Astrocyte (in vitro differentiated cells and primary cell): ENCODE measurements around the gene SLC30A1. TPM values are rescaled to one million over a fixed set of nuclear protein-coding genes. Genes with fewer than 3 reads are reported as not detected.
"Not testable (repeated sequence)": the region's sequence is repeated elsewhere in the genome, so short reads cannot be mapped to it uniquely, and the experiment has no call there.

Experiments
- DNase-seq: peaks from one replicate; pipeline ENCODE4 v3.0.0-alpha.2; 2010; ENCODE audit warnings: low read depth
- FAIRE-seq: peaks from 2 replicates; lab custom pipeline; 2011; peaks lifted over from hg19 to GRCh38; lab: Jason Lieb, UNC
- H2AFZ ChIP-seq: 2 replicates; pipeline ENCODE4 v1.6.0; 2012; ENCODE audit warnings: low read depth, low read length, inconsistent platforms
- H3K27ac ChIP-seq: 2 replicates; pipeline ENCODE4 v1.5.1; 2011; ENCODE audit warnings: low read depth, low read length, inconsistent platforms
- H3K27me3 ChIP-seq: 2 replicates; pipeline ENCODE4 v1.6.0; 2011; ENCODE audit warnings: low read length, inconsistent platforms; ENCODE audit not compliant: insufficient read depth
- H3K36me3 ChIP-seq: 2 replicates; pipeline ENCODE4 v1.5.1; 2011; ENCODE audit warnings: low read length, inconsistent platforms; ENCODE audit not compliant: insufficient read depth
- H3K4me1 ChIP-seq: 2 replicates; pipeline ENCODE4 v1.5.1; 2011; ENCODE audit warnings: low read length, inconsistent platforms; ENCODE audit not compliant: insufficient read depth
- H3K4me2 ChIP-seq: 2 replicates; pipeline ENCODE4 v1.6.0; 2012; ENCODE audit warnings: low read length, inconsistent platforms
- H3K4me3 ChIP-seq: 2 replicates; pipeline ENCODE4 v1.5.1; 2011; ENCODE audit warnings: low read depth, mild to moderate bottlenecking, low read length, inconsistent platforms; ENCODE audit not compliant: insufficient read depth
- H3K79me2 ChIP-seq: 2 replicates; pipeline ENCODE4 v1.6.0; 2012; ENCODE audit warnings: mild to moderate bottlenecking, low read length, inconsistent platforms; ENCODE audit not compliant: insufficient read depth
- H3K9ac ChIP-seq: 2 replicates; pipeline ENCODE4 v1.6.0; 2012; ENCODE audit warnings: mild to moderate bottlenecking, low read length, inconsistent platforms
- H3K9me3 ChIP-seq: 2 replicates; pipeline ENCODE4 v1.5.1; 2012; ENCODE audit warnings: low read depth, mild to moderate bottlenecking, low read length, inconsistent platforms; ENCODE audit not compliant: insufficient read depth
- H4K20me1 ChIP-seq: 2 replicates; pipeline ENCODE4 v1.6.0; 2012; ENCODE audit warnings: low read length, inconsistent platforms; ENCODE audit not compliant: insufficient read depth
- H3K27ac Mint-ChIP-seq: one replicate; pipeline ENCODE4 v1.8.0; 2021; ENCODE audit warnings: mild to moderate bottlenecking, mixed read lengths; ENCODE audit not compliant: unreplicated experiment
- H3K27me3 Mint-ChIP-seq: one replicate; pipeline ENCODE4 v1.8.0; 2021; ENCODE audit warnings: low read depth, mixed read lengths; ENCODE audit not compliant: unreplicated experiment
- H3K36me3 Mint-ChIP-seq: one replicate; pipeline ENCODE4 v1.8.0; 2021; ENCODE audit warnings: low read depth, mixed read lengths; ENCODE audit not compliant: unreplicated experiment
- H3K4me1 Mint-ChIP-seq: one replicate; pipeline ENCODE4 v1.8.0; 2021; ENCODE audit warnings: low read depth, mixed read lengths; ENCODE audit not compliant: unreplicated experiment
- H3K4me3 Mint-ChIP-seq: one replicate; pipeline ENCODE4 v1.8.0; 2021; ENCODE audit warnings: mild to moderate bottlenecking, moderate library complexity, mixed read lengths; ENCODE audit not compliant: unreplicated experiment
- H3K9me3 Mint-ChIP-seq: one replicate; pipeline ENCODE4 v1.8.0; 2021; ENCODE audit warnings: mild to moderate bottlenecking, mixed read lengths; ENCODE audit not compliant: unreplicated experiment
- EZH2 ChIP-seq: IDR thresholded peaks from 2 replicates; pipeline ENCODE4 v1.6.1; 2012; ENCODE audit warnings: mild to moderate bottlenecking, low read length, inconsistent platforms; ENCODE audit not compliant: insufficient read depth
- total RNA-seq: library from RNA; stranded (reverse); gene quantifications from 2 replicates; pipeline ENCODE4 v1.2.1, GENCODE V29; 2021
- TF ChIP-seq, protein P1 (sequence below): IDR thresholded peaks from 2 replicates; pipeline ENCODE4 v1.5.1; 2011; ENCODE audit warnings: low read depth, mild to moderate bottlenecking, inconsistent platforms, low read length, moderate library complexity; ENCODE audit not compliant: insufficient read depth

Gene SLC30A1
- total RNA-seq, 1 donor from 2014 or later, result 35.0 TPM

DNA sequence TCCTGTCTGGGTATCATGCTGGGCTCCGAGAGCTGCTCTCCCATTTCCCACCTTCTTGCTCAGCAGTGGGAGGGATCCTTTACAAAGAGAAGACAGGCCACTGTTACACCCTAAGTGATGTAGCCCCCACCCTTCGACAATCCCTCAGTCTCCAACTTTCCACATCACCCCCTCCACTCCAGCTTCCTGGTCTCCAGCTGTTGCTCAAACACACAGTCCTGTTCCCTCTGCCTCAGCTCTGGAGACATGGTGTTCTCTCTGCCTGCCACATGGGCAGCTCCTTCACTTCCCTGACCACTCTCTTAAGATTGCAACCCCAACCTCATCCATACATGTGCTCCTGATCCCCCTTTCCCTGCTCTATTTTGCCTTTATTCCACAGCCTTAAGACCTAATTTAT, 37.7 kb downstream of the SLC30A1 start:
- no peaks in the 10 kb centered on the region for H3K4me1 ChIP-seq
- DNase-seq (no peak), FAIRE-seq (no peak)
- H3K9me3 Mint-ChIP-seq, result peaks cover 11% of the 10 kb centered on the region
- peaks cover 6% of the 10 kb centered on the region for H3K36me3 Mint-ChIP-seq
- no peaks in the 10 kb centered on the region for H4K20me1 ChIP-seq
- H3K27ac Mint-ChIP-seq, result no peak overlapping the region
- no peak overlapping the region for H2AFZ ChIP-seq
- no peak overlapping the region for H3K4me3 Mint-ChIP-seq
- H3K27me3 ChIP-seq, result peaks cover 13% of the 10 kb centered on the region
- H3K27me3 Mint-ChIP-seq, result peaks cover 19% of the 10 kb centered on the region
- H3K9ac ChIP-seq, result no peak overlapping the region
- no peaks in the 10 kb centered on the region for H3K36me3 ChIP-seq
- H3K79me2 ChIP-seq, result no peaks in the 10 kb centered on the region
- H3K4me3 ChIP-seq, result no peak overlapping the region
- H3K4me1 Mint-ChIP-seq, result peaks cover 8% of the 10 kb centered on the region
- no peak overlapping the region for H3K4me2 ChIP-seq
- TF ChIP-seq EZH2, result no peak
- TF ChIP-seq, protein P1, sequence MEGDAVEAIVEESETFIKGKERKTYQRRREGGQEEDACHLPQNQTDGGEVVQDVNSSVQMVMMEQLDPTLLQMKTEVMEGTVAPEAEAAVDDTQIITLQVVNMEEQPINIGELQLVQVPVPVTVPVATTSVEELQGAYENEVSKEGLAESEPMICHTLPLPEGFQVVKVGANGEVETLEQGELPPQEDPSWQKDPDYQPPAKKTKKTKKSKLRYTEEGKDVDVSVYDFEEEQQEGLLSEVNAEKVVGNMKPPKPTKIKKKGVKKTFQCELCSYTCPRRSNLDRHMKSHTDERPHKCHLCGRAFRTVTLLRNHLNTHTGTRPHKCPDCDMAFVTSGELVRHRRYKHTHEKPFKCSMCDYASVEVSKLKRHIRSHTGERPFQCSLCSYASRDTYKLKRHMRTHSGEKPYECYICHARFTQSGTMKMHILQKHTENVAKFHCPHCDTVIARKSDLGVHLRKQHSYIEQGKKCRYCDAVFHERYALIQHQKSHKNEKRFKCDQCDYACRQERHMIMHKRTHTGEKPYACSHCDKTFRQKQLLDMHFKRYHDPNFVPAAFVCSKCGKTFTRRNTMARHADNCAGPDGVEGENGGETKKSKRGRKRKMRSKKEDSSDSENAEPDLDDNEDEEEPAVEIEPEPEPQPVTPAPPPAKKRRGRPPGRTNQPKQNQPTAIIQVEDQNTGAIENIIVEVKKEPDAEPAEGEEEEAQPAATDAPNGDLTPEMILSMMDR, result no peak
- H3K27ac ChIP-seq, result no peak overlapping the region
- no peaks in the 10 kb centered on the region for H3K9me3 ChIP-seq

DNA sequence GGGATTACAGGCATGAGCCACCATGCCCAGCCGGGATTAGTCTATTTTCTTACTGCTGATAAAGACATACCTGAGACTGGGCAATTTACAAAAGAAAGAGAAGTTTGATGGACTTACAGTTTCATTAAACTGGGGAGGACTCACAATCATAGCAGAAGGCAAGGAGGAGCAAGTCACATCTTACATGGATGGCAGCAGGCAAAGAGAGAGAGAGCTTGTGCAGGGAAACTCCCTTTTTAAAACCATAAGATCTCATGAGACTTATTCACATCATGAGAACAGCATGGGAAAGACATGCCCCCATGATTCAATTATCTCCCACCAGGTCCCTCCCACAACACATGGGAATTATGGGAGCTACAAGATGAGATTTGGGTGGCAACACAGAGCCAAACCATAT, 38.1 kb downstream of the SLC30A1 start:
- not testable (repeated sequence) for H3K4me3 ChIP-seq, H3K4me3 Mint-ChIP-seq, DNase-seq, H3K36me3 ChIP-seq, H3K9ac ChIP-seq, H2AFZ ChIP-seq, H3K9me3 ChIP-seq, H3K27ac ChIP-seq, H3K4me2 ChIP-seq, H3K36me3 Mint-ChIP-seq, FAIRE-seq, H3K79me2 ChIP-seq, H4K20me1 ChIP-seq, H3K27ac Mint-ChIP-seq, H3K4me1 Mint-ChIP-seq, H3K4me1 ChIP-seq
- Mint-ChIP-seq H3K27me3 (peaks cover 19% of the 10 kb centered on the region), H3K9me3 (peaks cover 11% of the 10 kb centered on the region)
- H3K27me3 ChIP-seq, result peaks cover 13% of the 10 kb centered on the region

DNA sequence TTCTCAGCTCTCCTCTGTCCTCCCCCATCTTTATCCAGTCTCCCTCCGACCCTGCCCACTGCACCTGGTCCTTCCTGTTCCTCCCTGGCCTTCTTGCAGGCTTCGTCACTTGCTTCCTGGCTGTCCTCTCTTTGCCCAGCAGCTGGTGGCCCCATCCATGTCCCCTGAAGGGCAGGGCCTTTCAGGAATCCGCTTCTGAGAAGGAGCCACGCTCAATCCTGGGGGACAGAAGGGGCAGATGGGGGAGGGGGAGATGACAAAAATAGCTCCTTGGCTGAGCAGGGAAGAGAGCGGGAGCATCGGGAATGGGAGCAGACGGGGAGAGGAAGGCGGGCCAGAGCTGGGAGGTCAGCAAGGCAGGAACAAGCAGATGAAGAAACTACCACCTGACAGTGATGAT, 40.7 kb downstream of the SLC30A1 start:
- Mint-ChIP-seq H3K36me3 (peaks cover 6% of the 10 kb centered on the region), H3K27ac (no peak overlapping the region), H3K9me3 (peaks cover 11% of the 10 kb centered on the region)

More for the DNA sequence above, 40.7 kb downstream of the SLC30A1 start:
- H3K4me3 ChIP-seq, result no peak overlapping the region
- peaks cover 8% of the 10 kb centered on the region for H3K4me1 Mint-ChIP-seq
- no peak overlapping the region for H3K27ac ChIP-seq
- no peak overlapping the region for H2AFZ ChIP-seq
- no peaks in the 10 kb centered on the region for H3K36me3 ChIP-seq
- H3K4me1 ChIP-seq, result no peaks in the 10 kb centered on the region
- no peak overlapping the region for H3K4me2 ChIP-seq
- no peaks in the 10 kb centered on the region for H3K9me3 ChIP-seq
- H3K79me2 ChIP-seq, result no peaks in the 10 kb centered on the region
- TF ChIP-seq, protein P1, result no peak
- TF ChIP-seq EZH2, result no peak
- peaks cover 14% of the 10 kb centered on the region for H3K27me3 Mint-ChIP-seq
- H3K27me3 ChIP-seq, result peaks cover 2% of the 10 kb centered on the region
- no peak for FAIRE-seq
- no peak overlapping the region for H3K4me3 Mint-ChIP-seq
- DNase-seq, result no peak
- H3K9ac ChIP-seq, result no peak overlapping the region
- no peaks in the 10 kb centered on the region for H4K20me1 ChIP-seq
